MM.1S (cell line): ENCODE data around the gene PTPRC.
"Not testable (repeated sequence)": the region's sequence is repeated elsewhere in the genome, so short reads cannot be mapped to it uniquely, and the experiment has no call there.

Experiments used
- CTCF ChIP-seq: fragments of 300-600 bp; sonication (generic); IDR thresholded peaks from 2 replicates; pipeline ENCODE4 v1.5.1; 2016; ENCODE audit warnings: antibody characterized with exemption, low read length, mixed read lengths
- EZH2phosphoT487 ChIP-seq: fragments of 300-600 bp; sonication (generic); IDR thresholded peaks from 2 replicates; pipeline ENCODE4 v1.6.1; 2018; ENCODE audit warnings: antibody characterized with exemption, low read length

GRCh38 chr1:198601310-198601709 is 37.5 kb upstream of the PTPRC start:
- not testable (repeated sequence) for TF ChIP-seq CTCF, EZH2phosphoT487
